ENCODE measurements around the gene RGS6.

Gene RGS6

DNA sequence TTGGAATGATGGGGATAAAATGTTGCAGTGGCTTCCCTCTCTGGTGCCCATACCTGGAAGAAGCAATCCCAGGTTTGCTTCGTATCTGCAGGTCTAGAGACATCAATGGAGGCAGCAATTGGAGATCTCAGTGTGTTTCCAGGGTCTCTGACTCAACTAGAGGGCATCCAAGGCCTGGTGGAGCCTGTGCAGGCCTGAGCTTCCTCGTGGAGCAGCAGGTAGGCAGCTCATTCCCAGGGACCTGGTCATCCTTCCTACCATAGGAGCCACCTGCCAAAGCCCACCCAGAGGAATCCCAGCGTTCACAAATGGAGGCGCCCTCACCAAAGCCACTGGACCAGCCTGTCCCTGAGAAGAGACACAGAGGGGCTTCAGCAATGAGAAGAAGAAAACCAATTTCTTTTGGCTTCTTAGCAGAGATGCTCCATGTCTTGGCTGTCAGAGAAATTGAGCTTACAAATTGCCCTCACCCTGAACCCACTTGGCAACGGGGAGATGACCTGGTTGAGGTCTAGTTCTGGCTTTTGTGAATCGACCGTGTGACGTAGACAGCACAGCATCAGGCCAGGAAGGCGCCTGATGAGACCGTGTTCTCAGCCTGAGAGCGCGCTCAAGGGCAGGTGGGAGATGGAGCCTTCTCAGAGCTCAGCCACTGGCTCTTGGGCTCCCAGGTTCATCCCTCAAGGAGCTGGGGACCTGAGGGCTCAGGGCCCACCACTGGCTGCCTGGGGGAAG lies 678.0 kb downstream of the RGS6 start:
- TF ChIP-seq, protein P1, sequence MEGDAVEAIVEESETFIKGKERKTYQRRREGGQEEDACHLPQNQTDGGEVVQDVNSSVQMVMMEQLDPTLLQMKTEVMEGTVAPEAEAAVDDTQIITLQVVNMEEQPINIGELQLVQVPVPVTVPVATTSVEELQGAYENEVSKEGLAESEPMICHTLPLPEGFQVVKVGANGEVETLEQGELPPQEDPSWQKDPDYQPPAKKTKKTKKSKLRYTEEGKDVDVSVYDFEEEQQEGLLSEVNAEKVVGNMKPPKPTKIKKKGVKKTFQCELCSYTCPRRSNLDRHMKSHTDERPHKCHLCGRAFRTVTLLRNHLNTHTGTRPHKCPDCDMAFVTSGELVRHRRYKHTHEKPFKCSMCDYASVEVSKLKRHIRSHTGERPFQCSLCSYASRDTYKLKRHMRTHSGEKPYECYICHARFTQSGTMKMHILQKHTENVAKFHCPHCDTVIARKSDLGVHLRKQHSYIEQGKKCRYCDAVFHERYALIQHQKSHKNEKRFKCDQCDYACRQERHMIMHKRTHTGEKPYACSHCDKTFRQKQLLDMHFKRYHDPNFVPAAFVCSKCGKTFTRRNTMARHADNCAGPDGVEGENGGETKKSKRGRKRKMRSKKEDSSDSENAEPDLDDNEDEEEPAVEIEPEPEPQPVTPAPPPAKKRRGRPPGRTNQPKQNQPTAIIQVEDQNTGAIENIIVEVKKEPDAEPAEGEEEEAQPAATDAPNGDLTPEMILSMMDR (IDR thresholded peaks at IDR 0.05; ENCODE audit: low read depth, low read length, poor library complexity, severe bottlenecking): no peak
- no peak for TF ChIP-seq EZH2phosphoT487 (IDR thresholded peaks at IDR 0.05; ENCODE audit: borderline replicate concordance, low read length)
- Histone ChIP-seq H3K9me3 (ENCODE audit: control insufficient read depth, insufficient read depth, low read length) (no peaks in the 10 kb centered on the region), H3K9me2 (replicated peaks; ENCODE audit: control insufficient read depth, low read length) (no peaks in the 10 kb centered on the region), H3K36me3 (ENCODE audit: control insufficient read depth, low read length) (no peaks in the 10 kb centered on the region), H3F3A (ENCODE audit: control insufficient read depth, insufficient read depth) (no peaks in the 10 kb centered on the region), H4K20me1 (ENCODE audit: control insufficient read depth, insufficient read depth, low read depth, low read length) (no peaks in the 10 kb centered on the region), H3K4me3 (ENCODE audit: low read length) (no peak overlapping the region), H3K79me2 (ENCODE audit: control insufficient read depth, low read length) (no peaks in the 10 kb centered on the region), H3K27ac (ENCODE audit: low read depth, low read length) (no peak overlapping the region), H3K4me2 (ENCODE audit: low read length) (no peak overlapping the region), H3K27me3 (ENCODE audit: control insufficient read depth, low read length) (no peaks in the 10 kb centered on the region), H3K4me1 (ENCODE audit: control insufficient read depth, low read length) (no peaks in the 10 kb centered on the region)

DNA sequence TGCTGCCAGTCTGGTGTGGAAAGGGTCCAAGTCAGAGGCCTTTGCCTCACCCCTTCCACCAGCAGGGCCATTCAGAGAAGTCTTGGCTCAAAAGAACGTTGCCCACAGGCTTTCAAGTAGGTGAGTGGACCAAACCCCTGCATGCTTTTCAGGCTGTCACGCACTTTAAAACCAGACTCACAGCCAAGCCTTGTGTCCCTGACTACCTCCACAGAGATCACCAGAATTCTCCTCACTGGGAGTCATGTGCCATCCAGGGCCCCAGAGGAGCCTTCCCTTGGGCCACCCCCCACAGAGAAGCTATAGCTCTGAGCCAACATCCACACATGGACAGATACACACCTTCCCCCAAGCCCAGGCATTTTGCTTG lies 678.6 kb downstream of the RGS6 start:
- Histone ChIP-seq H3F3A (ENCODE audit: control insufficient read depth, insufficient read depth) (no peaks in the 10 kb centered on the region), H3K27ac (ENCODE audit: low read depth, low read length) (no peak overlapping the region), H3K4me3 (ENCODE audit: low read length) (no peak overlapping the region), H3K9me2 (replicated peaks; ENCODE audit: control insufficient read depth, low read length) (no peaks in the 10 kb centered on the region), H3K79me2 (ENCODE audit: control insufficient read depth, low read length) (no peaks in the 10 kb centered on the region), H3K4me2 (ENCODE audit: low read length) (no peak overlapping the region), H3K4me1 (ENCODE audit: control insufficient read depth, low read length) (no peaks in the 10 kb centered on the region), H4K20me1 (ENCODE audit: control insufficient read depth, insufficient read depth, low read depth, low read length) (no peaks in the 10 kb centered on the region), H3K27me3 (ENCODE audit: control insufficient read depth, low read length) (no peaks in the 10 kb centered on the region), H3K9me3 (ENCODE audit: control insufficient read depth, insufficient read depth, low read length) (no peaks in the 10 kb centered on the region), H3K36me3 (ENCODE audit: control insufficient read depth, low read length) (no peaks in the 10 kb centered on the region)
- TF ChIP-seq, protein P1 (IDR thresholded peaks at IDR 0.05; ENCODE audit: low read depth, low read length, poor library complexity, severe bottlenecking): no peak
- TF ChIP-seq EZH2phosphoT487 (IDR thresholded peaks at IDR 0.05; ENCODE audit: borderline replicate concordance, low read length): no peak

DNA sequence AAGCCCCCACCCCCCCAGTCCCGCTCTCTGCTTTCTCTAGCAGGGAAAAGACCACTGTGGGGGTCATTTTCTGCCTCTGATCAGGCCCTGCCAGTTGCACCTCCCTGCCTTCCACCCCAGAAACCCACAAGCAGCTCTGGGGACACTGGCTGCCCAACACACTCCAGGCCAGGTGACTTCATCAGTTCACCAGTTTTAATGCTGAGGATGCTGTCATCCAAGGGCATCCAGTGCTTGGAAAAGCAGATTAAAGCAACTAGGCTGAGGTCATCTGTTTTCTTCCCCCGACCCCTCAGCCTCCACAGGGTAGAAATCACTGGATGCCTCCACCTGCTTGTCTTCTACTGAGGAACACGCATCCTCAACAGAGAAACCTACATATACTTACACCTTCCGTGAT lies 679.3 kb downstream of the RGS6 start:
- H3K79me2 ChIP-seq (ENCODE audit: control insufficient read depth, low read length): no peaks in the 10 kb centered on the region
- H3K4me2 ChIP-seq (ENCODE audit: low read length): no peak overlapping the region
- H3K27ac ChIP-seq (ENCODE audit: low read depth, low read length): no peak overlapping the region
- TF ChIP-seq, protein P1 (IDR thresholded peaks at IDR 0.05; ENCODE audit: low read depth, low read length, poor library complexity, severe bottlenecking): no peak
- no peak for TF ChIP-seq EZH2phosphoT487 (IDR thresholded peaks at IDR 0.05; ENCODE audit: borderline replicate concordance, low read length)
- H3K27me3 ChIP-seq (ENCODE audit: control insufficient read depth, low read length): no peaks in the 10 kb centered on the region
- H3F3A ChIP-seq (ENCODE audit: control insufficient read depth, insufficient read depth): no peaks in the 10 kb centered on the region
- H3K4me3 ChIP-seq (ENCODE audit: low read length): no peak overlapping the region
- H3K4me1 ChIP-seq (ENCODE audit: control insufficient read depth, low read length): no peaks in the 10 kb centered on the region
- H3K36me3 ChIP-seq (ENCODE audit: control insufficient read depth, low read length): no peaks in the 10 kb centered on the region
- H4K20me1 ChIP-seq (ENCODE audit: control insufficient read depth, insufficient read depth, low read depth, low read length): no peaks in the 10 kb centered on the region
- H3K9me3 ChIP-seq (ENCODE audit: control insufficient read depth, insufficient read depth, low read length): no peaks in the 10 kb centered on the region
- no peaks in the 10 kb centered on the region for H3K9me2 ChIP-seq (replicated peaks; ENCODE audit: control insufficient read depth, low read length)

All from DOHH2 (cell line).